PC-9 (cell line): ENCODE results near the gene PCAT6. TPM values are rescaled to one million over a fixed set of nuclear protein-coding genes. Genes with fewer than 3 reads are reported as not detected.
A peak's percentile ranks its signal among the peaks of the same experiment; 100 is the strongest.

Source experiments
- BruUV-seq: library from RNA; stranded (reverse); fragments of 400-500 nt; replicated peaks from 2 replicates; lab custom pipeline; 2021; lab: Mats Ljungman, UMichigan
- CTCF ChIA-PET: fragments of 300-600 bp; sonication (Branson Sonifier 250); formaldehyde crosslinking; loops from one replicate; lab custom pipeline; 2022; ENCODE audit warnings: antibody characterized with exemption; lab: Charles Lee
- POLR2A ChIA-PET: fragments of 300-600 bp; sonication (Branson Sonifier 250); formaldehyde crosslinking; loops from one replicate; lab custom pipeline; 2022; ENCODE audit warnings: antibody characterized with exemption; ENCODE audit not compliant: unreplicated experiment; lab: Charles Lee
- DNase-seq, 2 experiments: peaks; one replicate each; pipeline versions ENCODE4 v3.0.0 to v3.0.0-alpha.2; 2015 to 2022; ENCODE audit warnings: mixed read lengths in 1 of 2
- H2AFZ ChIP-seq: fragments of 200-600 bp; sonication (generic); 2 replicates; pipeline ENCODE4 v1.8.1; 2017; ENCODE audit warnings: antibody characterized with exemption
- H3F3A ChIP-seq: fragments of 200-600 bp; sonication (generic); 2 replicates; pipeline ENCODE4 v1.8.1; 2017; ENCODE audit warnings: antibody characterized with exemption, mild to moderate bottlenecking, low read depth; ENCODE audit not compliant: insufficient read depth
- H3K27ac ChIP-seq: fragments of 200-600 bp; sonication (generic); 2 replicates; pipeline ENCODE4 v1.6.1; 2016; ENCODE audit warnings: mixed run types
- H3K27me3 ChIP-seq: fragments of 200-600 bp; sonication (generic); 2 replicates; pipeline ENCODE4 v1.6.1; 2016; ENCODE audit warnings: low read depth, mixed run types; ENCODE audit not compliant: insufficient read depth
- H3K36me3 ChIP-seq: fragments of 200-600 bp; sonication (generic); 2 replicates; pipeline ENCODE4 v1.6.1; 2016; ENCODE audit warnings: low read depth, mixed run types
- H3K4me1 ChIP-seq: fragments of 200-600 bp; sonication (generic); replicated peaks from 2 replicates; pipeline ENCODE4 v1.6.1; 2016; ENCODE audit warnings: mixed run types; ENCODE audit not compliant: insufficient read depth
- H3K4me2 ChIP-seq: fragments of 200-600 bp; sonication (generic); 2 replicates; pipeline ENCODE4 v1.6.1; 2017; ENCODE audit warnings: mixed run types
- H3K4me3 ChIP-seq: fragments of 200-600 bp; sonication (generic); 2 replicates; pipeline ENCODE4 v1.6.1; 2016; ENCODE audit warnings: mixed run types
- H3K79me2 ChIP-seq: fragments of 200-600 bp; sonication (generic); 2 replicates; pipeline ENCODE4 v1.6.1; 2017; ENCODE audit warnings: low read depth, mixed run types
- H3K9me2 ChIP-seq: fragments of 200-600 bp; sonication (generic); 2 replicates; pipeline ENCODE4 v1.8.1; 2017; ENCODE audit warnings: mild to moderate bottlenecking; ENCODE audit not compliant: insufficient read depth
- H3K9me3 ChIP-seq: fragments of 200-600 bp; sonication (generic); 2 replicates; pipeline ENCODE4 v1.8.1; 2016; ENCODE audit warnings: low read depth; ENCODE audit not compliant: insufficient read depth
- H4K20me1 ChIP-seq: fragments of 200-600 bp; sonication (generic); 2 replicates; pipeline ENCODE4 v1.8.1; 2017; ENCODE audit not compliant: insufficient read depth
- CTCF ChIP-seq: fragments of 200-600 bp; sonication (generic); conservative IDR thresholded peaks from 2 replicates; pipeline ENCODE4 v1.6.1; 2017; ENCODE audit warnings: mixed run types, antibody characterized with exemption, mild to moderate bottlenecking, moderate library complexity
- EZH2 ChIP-seq: fragments of 200-600 bp; sonication (generic); IDR thresholded peaks from 2 replicates; pipeline ENCODE4 v1.8.0; 2017; ENCODE audit warnings: antibody characterized with exemption, low read depth
- intact Hi-C: fragments of 100-400 bp; cut with micrococcal nuclease; formaldehyde crosslinking; loops from one replicate; pipeline ENCODE4 v1.10.0; 2022; ENCODE audit not compliant: unreplicated experiment
- total RNA-seq: library from RNA; stranded (reverse); gene quantifications from 2 replicates; pipeline ENCODE4 v1.2.3, GENCODE V29; 2021

Gene PCAT6
- total RNA-seq, 1 experiment from 2014 or later = 1.7 TPM

- no peak for DNase-seq
- Histone ChIP-seq H2AFZ (no peak overlapping the region), H3K36me3 (no peaks in the 10 kb centered on the region), H3K4me1 (peaks cover 27% of the 10 kb centered on the region), H3K79me2 (no peaks in the 10 kb centered on the region), H3K9me2 (no peaks in the 10 kb centered on the region), H3K27ac (no peak overlapping the region), H4K20me1 (no peaks in the 10 kb centered on the region), H3K27me3 (no peaks in the 10 kb centered on the region), H3F3A (peaks cover 3% of the 10 kb centered on the region), H3K9me3 (no peaks in the 10 kb centered on the region), H3K4me2 (no peak overlapping the region), H3K4me3 (no peak overlapping the region)
- TF ChIP-seq EZH2 = no peak
- no peak for TF ChIP-seq CTCF
- ChIA-PET CTCF (interaction anchor here (0.6 kb wide), 1 partner anchor 189 kb away, joined by 5 read pairs; no protein-coding TSS in a partner anchor), POLR2A (no interaction called here)
- no TSS peak for BruUV-seq
- intact Hi-C loops = no loop called here
These were observed 21.2 kb downstream of the PCAT6 start for GRCh38 chr1:202831906-202832305.

GRCh38 chr1:202834771-202835547 lies 24.2 kb downstream of the PCAT6 start:
- Histone ChIP-seq H3K27me3 (no peaks in the 10 kb centered on the region), H3K36me3 (no peaks in the 10 kb centered on the region), H4K20me1 (no peaks in the 10 kb centered on the region), H3K4me3 (no peak overlapping the region), H3K79me2 (no peaks in the 10 kb centered on the region), H3K9me2 (no peaks in the 10 kb centered on the region), H3K4me1 (peaks cover 39% of the 10 kb centered on the region), H3F3A (peaks cover 8% of the 10 kb centered on the region), H2AFZ (no peak overlapping the region), H3K4me2 (peak overlapping the region; percentile 66), H3K9me3 (no peaks in the 10 kb centered on the region), H3K27ac (no peak overlapping the region)
- no peak for TF ChIP-seq EZH2
- no peak for TF ChIP-seq CTCF
- intact Hi-C loops = no loop called here
- CTCF ChIA-PET = no interaction called here
- POLR2A ChIA-PET = interaction anchor here (0.6 kb wide), 2 partner anchors 55 to 493 kb away, joined by 3 to 24 read pairs; no protein-coding TSS in a partner anchor
- BruUV-seq = no TSS peak
- DNase-seq = peak in 1 of 2 experiments; percentile 14

- H3K4me3 ChIP-seq = no peak overlapping the region
- DNase-seq = no peak
- H3K9me3 ChIP-seq = no peaks in the 10 kb centered on the region
- no TSS peak for BruUV-seq
- ChIA-PET CTCF (interaction anchor here (0.9 kb wide), 1 partner anchor 14 kb away, joined by 3 read pairs; no protein-coding TSS in a partner anchor), POLR2A (interaction anchor here (0.8 kb wide), 1 partner anchor 25 kb away, joined by 3 read pairs; no protein-coding TSS in a partner anchor)
- peaks cover 8% of the 10 kb centered on the region for H3F3A ChIP-seq
- H4K20me1 ChIP-seq = no peaks in the 10 kb centered on the region
- no peaks in the 10 kb centered on the region for H3K27me3 ChIP-seq
- no peaks in the 10 kb centered on the region for H3K79me2 ChIP-seq
- no peaks in the 10 kb centered on the region for H3K9me2 ChIP-seq
- H3K27ac ChIP-seq = 0 out of 2 replicates have a peak overlapping the region, but pooled peaks have one; percentile 3
- H3K4me2 ChIP-seq = peak overlapping the region; percentile 66
- intact Hi-C loops = loop anchor here (2.0 kb wide), 1 partner anchor 25 kb away; the partner anchor contains the start of gene PCAT6
- peaks cover 39% of the 10 kb centered on the region for H3K4me1 ChIP-seq
- no peak overlapping the region for H2AFZ ChIP-seq
- TF ChIP-seq EZH2 = no peak
- no peak for TF ChIP-seq CTCF
- H3K36me3 ChIP-seq = no peaks in the 10 kb centered on the region
These were observed 24.9 kb downstream of the PCAT6 start for GRCh38 chr1:202835548-202836072.
